ENCODE measurements around the gene TRAPPC5. TPM values are rescaled to one million over a fixed set of nuclear protein-coding genes. Genes with fewer than 3 reads are reported as not detected.

TRAPPC5 gene
- total RNA-seq, 2 experiments from 2014 or later, result 91.5 to 150 TPM

DNA sequence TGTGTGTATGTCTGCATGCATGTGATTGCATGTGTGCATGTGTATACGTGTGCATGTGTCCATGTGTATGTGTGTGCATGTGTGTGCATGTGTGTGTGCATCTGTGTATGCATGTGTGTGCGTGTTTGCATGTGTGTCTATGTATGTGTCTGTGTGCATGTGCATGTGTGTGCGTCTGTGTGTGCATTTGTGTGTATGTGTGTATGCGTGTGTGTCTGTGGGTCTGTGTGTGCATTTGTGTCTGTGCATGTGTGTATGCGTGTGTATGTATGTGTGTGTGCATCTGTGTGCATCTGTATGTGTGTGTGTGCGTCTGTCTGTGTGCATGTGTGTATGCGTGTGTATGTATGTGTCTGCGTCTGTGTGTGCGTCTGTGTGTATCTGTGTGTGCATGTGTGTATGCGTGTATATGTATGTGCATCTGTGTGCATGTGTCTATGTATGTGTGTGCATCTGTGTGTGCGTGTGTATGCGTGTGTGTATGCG lies 40.7 kb upstream of the TRAPPC5 start:
- Histone ChIP-seq H3K9me3 (ENCODE audit: low read length) (no peaks in the 10 kb centered on the region), H2AFZ (ENCODE audit: low read length) (no peak overlapping the region), H3K27ac (ENCODE audit: low read depth, low read length, poor library complexity, severe bottlenecking) (no peak overlapping the region), H3K4me2 (ENCODE audit: low read length) (no peak overlapping the region), H3K4me3 (ENCODE audit: low read depth, low read length, poor library complexity, severe bottlenecking) (no peak overlapping the region), H3K79me2 (ENCODE audit: insufficient read depth, low read depth, low read length) (no peaks in the 10 kb centered on the region; the same call in 1 of the 2 replicates), H4K20me1 (ENCODE audit: insufficient read depth, low read length) (no peaks in the 10 kb centered on the region), H3K9me2 (ENCODE audit: insufficient read depth, low read length) (no peaks in the 10 kb centered on the region), H3K36me3 (ENCODE audit: insufficient read depth, low read length) (no peaks in the 10 kb centered on the region), H3K4me1 (ENCODE audit: insufficient read depth, low read length, poor library complexity, severe bottlenecking) (peaks cover 15% of the 10 kb centered on the region)
- no peak for DNase-seq (ENCODE audit: low spot score)
- no TSS peak for BruUV-seq (replicated peaks)
- POLR2A ChIA-PET, result no interaction called here
- TF ChIP-seq EZH2phosphoT487 (IDR thresholded peaks at IDR 0.05; ENCODE audit: borderline replicate concordance, low read depth, low read length), result no peak
- TF ChIP-seq, protein P1, sequence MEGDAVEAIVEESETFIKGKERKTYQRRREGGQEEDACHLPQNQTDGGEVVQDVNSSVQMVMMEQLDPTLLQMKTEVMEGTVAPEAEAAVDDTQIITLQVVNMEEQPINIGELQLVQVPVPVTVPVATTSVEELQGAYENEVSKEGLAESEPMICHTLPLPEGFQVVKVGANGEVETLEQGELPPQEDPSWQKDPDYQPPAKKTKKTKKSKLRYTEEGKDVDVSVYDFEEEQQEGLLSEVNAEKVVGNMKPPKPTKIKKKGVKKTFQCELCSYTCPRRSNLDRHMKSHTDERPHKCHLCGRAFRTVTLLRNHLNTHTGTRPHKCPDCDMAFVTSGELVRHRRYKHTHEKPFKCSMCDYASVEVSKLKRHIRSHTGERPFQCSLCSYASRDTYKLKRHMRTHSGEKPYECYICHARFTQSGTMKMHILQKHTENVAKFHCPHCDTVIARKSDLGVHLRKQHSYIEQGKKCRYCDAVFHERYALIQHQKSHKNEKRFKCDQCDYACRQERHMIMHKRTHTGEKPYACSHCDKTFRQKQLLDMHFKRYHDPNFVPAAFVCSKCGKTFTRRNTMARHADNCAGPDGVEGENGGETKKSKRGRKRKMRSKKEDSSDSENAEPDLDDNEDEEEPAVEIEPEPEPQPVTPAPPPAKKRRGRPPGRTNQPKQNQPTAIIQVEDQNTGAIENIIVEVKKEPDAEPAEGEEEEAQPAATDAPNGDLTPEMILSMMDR (conservative IDR thresholded peaks at IDR 0.05; ENCODE audit: low read length), result no peak
- CTCF ChIA-PET (ENCODE audit: unreplicated experiment), result no interaction called here
- intact Hi-C loops (cut with micrococcal nuclease; ENCODE audit: unreplicated experiment), result no loop called here

DNA sequence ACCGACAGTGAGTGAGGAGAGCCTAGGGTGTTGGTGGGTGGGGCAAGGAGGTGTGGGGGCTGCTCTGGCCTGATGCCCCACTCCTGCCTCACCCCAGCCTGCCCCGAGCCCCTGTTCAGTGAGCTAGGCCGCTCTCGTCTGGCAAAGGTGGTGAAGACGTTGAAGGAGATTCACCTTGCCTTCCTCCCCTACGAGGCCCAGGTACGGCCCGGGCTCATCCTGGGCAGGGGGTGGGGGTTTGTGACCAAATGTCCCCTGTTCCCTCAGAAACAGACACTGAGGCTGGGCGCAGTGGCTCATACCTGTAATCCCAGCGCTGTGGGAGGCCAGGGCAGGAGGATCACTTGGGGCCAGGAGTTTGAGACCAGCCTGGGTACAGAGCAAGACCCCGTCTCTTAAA lies 39.8 kb upstream of the TRAPPC5 start:
- no peak for DNase-seq (ENCODE audit: low spot score)
- Histone ChIP-seq H3K27ac (ENCODE audit: low read depth, low read length, poor library complexity, severe bottlenecking) (no peak overlapping the region), H4K20me1 (ENCODE audit: insufficient read depth, low read length) (no peaks in the 10 kb centered on the region), H3K79me2 (ENCODE audit: insufficient read depth, low read depth, low read length) (no peaks in the 10 kb centered on the region; the same call in 1 of the 2 replicates), H3K36me3 (ENCODE audit: insufficient read depth, low read length) (no peaks in the 10 kb centered on the region), H2AFZ (ENCODE audit: low read length) (no peak overlapping the region), H3K9me2 (ENCODE audit: insufficient read depth, low read length) (no peaks in the 10 kb centered on the region), H3K4me1 (ENCODE audit: insufficient read depth, low read length, poor library complexity, severe bottlenecking) (peaks cover 15% of the 10 kb centered on the region), H3K4me3 (ENCODE audit: low read depth, low read length, poor library complexity, severe bottlenecking) (no peak overlapping the region), H3K9me3 (ENCODE audit: low read length) (no peaks in the 10 kb centered on the region), H3K4me2 (ENCODE audit: low read length) (no peak overlapping the region)
- POLR2A ChIA-PET, result no interaction called here
- CTCF ChIA-PET (ENCODE audit: unreplicated experiment), result interaction anchor here (0.7 kb wide), 1 partner anchor 35 kb away, joined by 3 read pairs; no protein-coding TSS in a partner anchor
- no TSS peak for BruUV-seq (replicated peaks)
- TF ChIP-seq, protein P1 (conservative IDR thresholded peaks at IDR 0.05; ENCODE audit: low read length), result no peak
- TF ChIP-seq EZH2phosphoT487 (IDR thresholded peaks at IDR 0.05; ENCODE audit: borderline replicate concordance, low read depth, low read length), result no peak
- intact Hi-C loops (cut with micrococcal nuclease; ENCODE audit: unreplicated experiment), result no loop called here
